A172 (cell line): ENCODE data around the gene CASP2. TPM values are rescaled to one million over a fixed set of nuclear protein-coding genes. Genes with fewer than 3 reads are reported as not detected.
A peak's percentile ranks its signal among the peaks of the same experiment; 100 is the strongest.

Source experiments
- DNase-seq: peaks from one replicate; pipeline ENCODE4 v3.0.0-alpha.2; 2015; ENCODE audit warnings: low spot score
- total RNA-seq: library from RNA; depleted of rRNA; stranded (reverse); fragments of >200 nt; shearing (Covaris generic); gene quantifications from 2 replicates; pipeline ENCODE4 v1.2.3, GENCODE V29; 2014; rRNA removed

CASP2 gene
- total RNA-seq, 1 experiment from 2014 or later: 34.4 TPM

- peak; percentile 87 for DNase-seq
Observed at GRCh38 chr7:143331179-143331801, 43.1 kb downstream of the CASP2 start.

GRCh38 chr7:143334244-143334643 lies 46.1 kb downstream of the CASP2 start:
- DNase-seq: no peak

- no peak for DNase-seq
Observed at GRCh38 chr7:143337216-143337615, 49.1 kb downstream of the CASP2 start.

- DNase-seq: no peak
Observed at GRCh38 chr7:143341842-143342241, 53.7 kb downstream of the CASP2 start.

- DNase-seq: no peak
Observed at GRCh38 chr7:143343596-143343995, 55.4 kb downstream of the CASP2 start.

GRCh38 chr7:143345428-143345900 lies 57.3 kb downstream of the CASP2 start:
- DNase-seq: no peak

GRCh38 chr7:143346018-143346417 lies 57.9 kb downstream of the CASP2 start:
- no peak for DNase-seq

- no peak for DNase-seq
Observed at GRCh38 chr7:143347950-143348349, 59.8 kb downstream of the CASP2 start.

GRCh38 chr7:143351060-143351459 lies 62.9 kb downstream of the CASP2 start:
- DNase-seq: peak; percentile 51

GRCh38 chr7:143351574-143351973 lies 63.4 kb downstream of the CASP2 start:
- DNase-seq: no peak

GRCh38 chr7:143352531-143353002 lies 64.4 kb downstream of the CASP2 start:
- DNase-seq: no peak

GRCh38 chr7:143354376-143354775 lies 66.2 kb downstream of the CASP2 start:
- DNase-seq: no peak

GRCh38 chr7:143354965-143355364 lies 66.8 kb downstream of the CASP2 start:
- DNase-seq: no peak

- no peak for DNase-seq
Observed at GRCh38 chr7:143355450-143356385, 67.6 kb downstream of the CASP2 start.

GRCh38 chr7:143356414-143357050 lies 68.4 kb downstream of the CASP2 start:
- no peak for DNase-seq

Other genes starting within 250 kb of the CASP2 start
- not detected in 2 replicates for gene OR6V1, start 236.0 kb upstream of the CASP2 start, total RNA-seq
- gene PIP, start 156.3 kb upstream of the CASP2 start, total RNA-seq: not detected in 2 replicates
- not detected in 2 replicates for gene TAS2R39, start 104.9 kb upstream of the CASP2 start, total RNA-seq
- gene TAS2R40, start 66.3 kb upstream of the CASP2 start, total RNA-seq: not detected in 2 replicates
- 93.3 and 106 TPM in 2 replicates for gene GSTK1, start 24.9 kb upstream of the CASP2 start, total RNA-seq
- 3.0 and 6.2 TPM in 2 replicates for gene TMEM139, start 3.4 kb upstream of the CASP2 start, total RNA-seq
- not detected in 2 replicates for gene CLCN1, start 27.8 kb downstream of the CASP2 start, total RNA-seq
- gene FAM131B, start 74.4 kb downstream of the CASP2 start, total RNA-seq: 3.9 and 7.1 TPM in 2 replicates
- 53.2 and 57.0 TPM in 2 replicates for gene ZYX, start 93.0 kb downstream of the CASP2 start, total RNA-seq
- gene EPHA1, start 120.5 kb downstream of the CASP2 start, total RNA-seq: 0.03 TPM in 1 of 2 replicates, not detected in the other
- not detected in 2 replicates for gene TAS2R60, start 155.1 kb downstream of the CASP2 start, total RNA-seq
- not detected in 2 replicates for gene TAS2R41, start 189.5 kb downstream of the CASP2 start, total RNA-seq